GM18520 (cell line): ENCODE results near the gene DUSP2.
A peak's percentile ranks its signal among the peaks of the same experiment; 100 is the strongest.

Experiments
- ATAC-seq: cut with Tn5 transposase; IDR thresholded peaks from one replicate; pipeline ENCODE4 v1.9.1; 2021; ENCODE audit not compliant: unreplicated experiment

DUSP2 gene

DNA sequence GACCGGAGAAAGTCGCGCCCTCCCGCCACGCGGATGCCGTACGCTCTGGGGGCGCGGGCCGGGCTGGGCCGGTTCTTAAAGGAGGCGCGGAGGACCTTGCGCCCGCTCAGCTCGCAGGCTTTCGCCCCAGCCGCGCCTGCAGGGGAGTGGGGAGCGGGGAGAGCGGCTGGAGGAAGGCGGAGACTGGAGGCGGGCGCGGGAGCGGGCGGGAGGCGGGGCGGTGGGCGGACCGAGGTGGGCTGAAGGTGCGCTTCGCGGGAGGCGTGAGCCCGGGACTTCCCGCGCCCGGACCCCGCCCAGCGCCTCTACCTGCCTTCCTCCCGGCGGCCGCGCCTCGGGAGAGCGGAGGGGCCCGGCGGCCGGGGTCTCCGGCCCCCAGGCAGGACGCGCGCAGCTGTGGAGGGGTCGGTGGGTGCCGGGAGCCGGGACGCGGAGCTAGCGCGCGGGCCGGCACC is 28.8 kb downstream of the DUSP2 start, which contains the start of gene ADRA2B:
TSS of gene ADRA2B (minus strand) at position 148 of the 455 bp plus-strand sequence. CDS start 422 bp downstream, outside the sequence.
- ATAC-seq, result peak; percentile 28

DNA sequence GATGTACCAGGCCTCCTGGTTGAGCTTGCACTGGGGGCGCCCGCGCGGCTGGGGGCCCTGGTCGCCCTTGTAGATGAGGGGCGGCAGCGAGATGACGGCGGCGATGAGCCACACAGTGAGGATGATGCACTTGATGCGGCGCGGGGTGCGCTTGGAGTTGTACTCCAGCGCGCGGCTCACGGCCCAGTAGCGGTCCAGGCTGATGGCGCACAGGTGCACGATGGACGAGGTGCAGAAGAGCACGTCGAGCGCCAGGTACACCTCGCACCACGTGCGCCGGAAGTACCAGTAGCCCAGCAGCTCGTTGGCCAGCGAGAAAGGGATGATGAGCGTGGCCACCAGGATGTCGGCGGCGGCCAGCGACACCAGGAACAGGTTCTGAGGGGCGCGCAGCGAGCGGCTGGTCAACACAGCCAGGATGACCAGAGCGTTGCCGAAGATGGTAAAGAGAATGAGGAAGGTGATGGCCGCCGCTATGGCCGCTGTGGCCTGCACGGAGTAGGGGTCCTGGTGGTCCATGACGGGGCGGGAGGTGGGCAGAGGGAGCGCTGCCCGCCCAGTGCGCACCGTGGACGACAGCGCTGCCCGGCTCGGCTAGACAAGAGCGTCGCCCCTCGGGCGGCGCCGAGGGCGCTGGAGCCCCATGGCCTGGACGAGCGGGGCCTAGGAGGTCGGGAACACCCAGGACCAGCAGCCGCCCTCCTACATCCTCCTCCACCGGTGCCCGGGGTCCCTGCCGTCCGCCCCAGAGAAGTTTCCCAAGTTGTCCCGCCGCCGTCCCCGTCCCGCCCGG is 29.4 kb downstream of the DUSP2 start:
- ATAC-seq, result no peak

DNA sequence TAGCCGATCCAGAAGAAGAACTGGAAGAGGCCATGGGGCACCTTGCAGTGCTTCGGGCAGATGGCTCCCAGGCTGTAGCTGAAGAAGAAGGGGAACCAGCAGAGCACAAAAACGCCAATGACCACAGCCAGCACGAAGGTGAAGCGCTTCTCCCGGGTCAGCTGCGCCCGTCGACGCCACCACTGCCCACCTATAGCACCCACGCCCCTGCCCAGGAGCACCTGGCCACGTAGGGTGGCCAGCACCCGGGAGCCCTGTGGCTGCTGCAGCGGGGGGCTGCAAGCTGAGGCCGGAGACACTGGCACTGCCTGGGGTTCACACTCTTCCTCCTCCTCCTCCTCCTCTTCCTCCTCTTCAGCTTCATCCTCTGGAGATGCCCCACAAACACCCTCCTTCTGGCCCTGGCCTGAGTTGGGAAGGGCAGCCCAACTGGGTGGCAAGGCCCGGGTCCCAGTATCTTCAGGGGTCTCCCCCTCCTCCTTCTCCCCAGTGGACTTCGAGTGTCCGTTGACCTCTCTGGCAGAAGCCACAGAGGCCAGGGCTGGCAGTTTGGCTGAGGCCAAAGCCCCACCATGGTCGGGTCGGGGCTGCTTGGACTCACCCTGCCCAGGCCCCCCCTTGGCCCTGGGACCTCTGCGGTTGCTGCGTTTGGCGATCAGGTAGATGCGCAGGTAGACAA is 30.2 kb downstream of the DUSP2 start:
- no peak for ATAC-seq

DNA sequence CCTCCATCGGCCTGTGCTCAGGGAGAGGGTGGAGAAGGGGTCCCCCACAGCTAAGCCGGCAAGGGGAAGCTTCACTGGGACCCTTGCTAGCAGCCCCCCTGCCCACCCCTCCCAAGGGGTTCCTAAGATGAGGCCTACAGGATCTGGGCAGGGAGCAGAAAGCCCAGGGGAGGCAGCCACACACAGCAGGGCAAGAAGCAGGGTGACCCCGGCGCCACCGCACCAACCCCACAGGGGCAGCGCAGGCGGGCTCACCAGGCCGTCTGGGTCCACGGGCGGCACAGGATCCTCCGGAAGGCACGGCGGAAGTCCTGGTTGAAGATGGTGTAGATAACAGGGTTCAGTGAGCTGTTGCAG is 30.7 kb downstream of the DUSP2 start:
- ATAC-seq, result no peak

DNA sequence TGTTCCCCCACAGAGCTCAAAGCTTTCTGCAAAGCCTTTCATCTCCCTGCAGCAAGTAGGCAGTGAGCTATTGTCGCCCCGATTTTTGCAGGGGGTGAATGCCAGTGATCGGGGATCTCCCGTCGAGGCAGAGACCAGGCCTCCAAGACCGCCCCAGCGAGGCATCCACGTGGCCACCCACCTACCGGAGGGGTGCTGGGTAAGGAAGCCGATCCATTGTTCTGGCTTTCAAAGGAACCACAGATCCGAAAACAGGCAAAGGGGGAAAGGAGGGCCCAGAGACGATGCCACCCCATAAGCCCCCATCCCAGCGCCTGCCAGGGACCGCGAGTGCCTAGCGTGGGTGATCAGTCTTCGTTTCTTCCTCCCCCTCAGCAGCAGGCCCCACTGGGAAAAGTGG is 31.3 kb downstream of the DUSP2 start:
- no peak for ATAC-seq

DNA sequence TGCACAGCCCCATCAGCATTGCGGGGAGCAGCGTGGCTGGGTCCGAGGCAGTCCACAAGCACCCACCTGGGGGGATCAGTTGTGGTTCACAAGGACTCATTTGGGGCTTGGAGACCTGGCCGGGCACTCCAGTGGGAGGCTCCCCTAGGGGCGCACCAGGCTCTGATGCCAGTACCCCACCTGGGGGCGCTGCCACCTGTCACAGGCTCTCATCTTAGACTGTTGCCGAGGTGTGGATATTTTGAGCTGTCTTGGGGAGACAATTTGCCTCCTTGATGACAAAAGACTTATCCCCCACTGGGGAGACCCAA is 31.9 kb downstream of the DUSP2 start:
- no peak for ATAC-seq

DNA sequence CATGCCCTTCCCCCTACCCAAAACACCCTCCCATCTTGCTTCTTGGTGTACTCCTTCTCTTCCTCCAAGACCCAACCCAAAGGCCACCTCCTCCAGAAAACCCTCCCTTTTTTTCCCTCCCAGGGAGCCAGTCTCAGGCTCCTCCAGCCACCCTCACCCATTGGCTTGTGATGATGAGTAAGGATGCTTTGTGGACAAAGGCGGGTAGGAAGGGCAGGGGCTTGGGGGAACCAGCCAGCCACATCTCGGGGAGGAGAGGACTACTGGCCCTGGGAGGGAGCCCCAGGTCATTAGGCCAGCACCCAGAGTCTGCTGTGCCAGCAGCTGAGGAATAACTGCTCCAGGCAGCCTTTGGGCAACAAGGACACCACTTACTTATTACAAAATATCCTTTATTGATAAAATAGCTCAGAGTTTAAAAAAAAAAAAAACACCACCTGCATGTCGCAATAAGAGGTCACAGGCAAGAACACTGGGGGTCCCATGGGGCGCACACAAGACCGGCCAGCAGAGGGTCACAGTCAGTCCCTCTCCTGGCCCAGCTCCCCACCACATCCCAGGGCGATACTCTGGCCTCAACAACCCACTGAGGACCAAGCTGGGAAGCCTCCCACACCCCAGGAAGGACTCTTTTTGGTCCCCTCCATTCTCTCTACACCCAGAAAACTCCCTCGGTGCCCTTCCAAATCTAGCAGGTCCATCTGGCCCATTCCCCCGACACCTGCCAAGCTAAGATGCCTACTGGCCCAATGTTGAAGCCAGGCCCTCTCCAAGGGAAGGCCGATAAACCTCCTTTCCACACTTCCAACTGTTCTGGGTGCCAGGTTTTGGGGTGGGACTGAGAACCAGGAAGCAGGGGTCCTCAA is 32.5 kb downstream of the DUSP2 start:
- ATAC-seq, result no peak

DNA sequence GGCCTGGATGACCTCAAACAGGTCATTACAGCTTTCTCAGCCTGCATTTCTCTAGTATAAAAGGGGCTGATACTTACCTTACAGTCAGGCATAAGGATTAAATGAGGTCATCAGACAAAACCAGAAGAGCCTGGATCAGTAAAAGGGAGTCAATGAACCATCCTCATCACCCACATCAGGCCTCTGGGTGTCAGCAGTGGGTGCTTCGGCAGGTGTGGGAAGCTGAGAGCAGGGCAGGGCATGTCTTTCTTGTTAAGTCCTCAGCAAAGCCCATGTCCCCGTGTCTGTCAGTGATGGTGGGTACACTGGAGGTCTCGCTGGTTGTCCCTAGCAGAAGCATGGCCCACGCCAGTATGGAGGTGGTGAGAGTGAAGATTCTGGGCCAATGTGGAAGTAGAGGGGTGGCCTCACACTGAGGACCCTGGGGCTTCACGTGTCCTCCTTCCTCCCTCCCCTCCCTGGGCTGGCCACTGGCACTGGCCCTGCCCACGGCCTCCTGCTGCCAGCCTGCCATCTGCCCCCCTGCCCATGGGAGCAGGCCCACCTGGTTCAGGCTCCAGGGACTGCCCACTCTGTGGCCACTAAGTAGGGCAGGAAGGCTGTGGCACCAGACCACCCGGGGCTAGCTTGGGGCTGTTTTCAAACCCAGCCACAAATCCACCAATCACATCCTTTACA is 33.3 kb downstream of the DUSP2 start:
- no peak for ATAC-seq

DNA sequence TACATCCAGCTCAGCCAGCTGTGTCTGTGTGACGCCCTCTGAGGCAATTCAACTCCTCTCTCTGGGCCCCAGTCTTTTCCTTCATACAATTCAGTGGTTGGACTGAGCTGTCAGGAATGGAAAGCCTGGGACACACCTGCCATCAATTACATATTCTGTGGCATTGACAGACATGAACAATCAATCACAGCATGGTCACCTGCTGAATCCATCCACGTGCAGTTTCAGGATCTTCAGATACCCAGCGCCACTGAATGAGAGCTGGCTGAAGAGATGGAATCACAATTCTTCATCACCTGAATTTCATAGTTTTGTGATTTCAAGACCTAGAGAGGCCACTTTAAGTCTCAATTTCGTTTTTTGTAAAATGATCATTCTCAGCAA is 34.0 kb downstream of the DUSP2 start:
- no peak for ATAC-seq

DNA sequence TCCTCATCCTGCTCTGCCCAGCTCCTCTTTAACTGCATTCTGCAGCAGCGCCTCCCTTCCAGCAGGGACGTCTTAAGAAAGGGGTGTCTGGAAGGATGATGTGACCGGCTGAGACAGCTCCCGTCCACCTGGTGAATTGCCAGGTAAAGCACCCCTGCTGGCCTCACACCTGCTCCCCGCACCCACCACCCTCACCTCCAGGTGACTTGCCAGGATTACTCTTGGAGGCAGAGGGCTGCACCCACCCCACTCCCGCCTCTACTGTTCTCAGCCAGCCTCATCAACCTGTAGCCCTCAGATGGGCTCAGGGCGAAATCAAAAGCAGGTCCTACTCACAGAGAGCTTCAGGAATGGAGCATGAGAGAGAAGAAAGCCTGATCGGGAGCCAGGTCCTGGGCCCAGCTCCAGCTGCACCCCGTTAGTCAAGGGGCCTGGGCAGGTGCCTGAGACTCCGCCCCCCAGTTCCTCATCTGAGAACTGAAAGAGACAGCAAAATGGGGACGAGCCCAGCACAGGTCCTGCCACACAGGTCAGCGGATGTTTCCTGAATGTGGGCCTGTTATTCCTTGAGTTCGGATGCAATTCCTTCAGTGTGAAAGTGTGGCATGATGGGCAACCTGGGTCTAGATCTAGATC is 34.5 kb downstream of the DUSP2 start:
- ATAC-seq, result no peak

DNA sequence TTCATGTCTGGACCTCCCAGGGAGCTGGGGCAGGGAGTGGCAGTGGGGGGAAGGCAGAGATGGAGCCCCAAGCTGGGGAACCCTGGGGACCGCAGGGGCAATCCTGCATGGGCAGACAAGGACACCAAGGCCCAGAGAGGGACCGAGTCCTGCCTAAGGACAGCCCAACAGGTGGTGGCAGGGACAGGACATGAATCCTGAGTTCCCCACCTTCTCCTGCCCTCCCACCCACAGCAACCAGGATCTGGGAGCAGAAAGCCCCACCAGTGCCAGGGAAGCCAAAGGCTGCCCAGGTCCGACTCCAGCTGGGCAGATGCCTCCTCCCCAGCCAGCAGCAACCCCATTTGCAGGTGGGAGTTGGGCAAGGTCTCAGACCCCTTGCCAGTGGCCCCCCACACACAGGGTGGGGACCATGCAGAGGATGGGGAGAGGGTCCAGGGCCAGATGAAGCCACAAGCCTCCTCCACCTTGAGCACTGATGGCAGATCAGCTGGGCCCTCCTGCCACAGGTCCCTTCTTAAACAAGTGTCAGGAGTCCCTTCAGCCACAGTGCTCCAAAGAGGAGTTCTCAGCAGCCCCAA is 35.2 kb downstream of the DUSP2 start:
- no peak for ATAC-seq

DNA sequence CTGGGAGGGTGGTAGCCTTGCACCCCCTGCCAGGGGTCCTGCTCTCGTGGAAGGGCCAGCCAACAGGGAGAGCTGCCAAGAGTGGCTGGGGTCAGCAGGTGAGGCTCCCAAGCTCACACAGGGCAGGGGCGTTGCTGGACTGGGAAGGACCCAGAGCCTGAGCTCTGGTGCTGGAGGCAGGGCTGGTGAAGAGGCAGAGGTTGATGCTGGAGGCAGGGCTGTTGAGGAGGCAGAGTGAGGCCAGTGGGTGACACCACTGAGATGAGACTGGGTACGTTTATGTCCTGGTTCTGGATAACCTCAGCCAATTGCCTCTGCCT is 35.9 kb downstream of the DUSP2 start:
- ATAC-seq, result no peak

DNA sequence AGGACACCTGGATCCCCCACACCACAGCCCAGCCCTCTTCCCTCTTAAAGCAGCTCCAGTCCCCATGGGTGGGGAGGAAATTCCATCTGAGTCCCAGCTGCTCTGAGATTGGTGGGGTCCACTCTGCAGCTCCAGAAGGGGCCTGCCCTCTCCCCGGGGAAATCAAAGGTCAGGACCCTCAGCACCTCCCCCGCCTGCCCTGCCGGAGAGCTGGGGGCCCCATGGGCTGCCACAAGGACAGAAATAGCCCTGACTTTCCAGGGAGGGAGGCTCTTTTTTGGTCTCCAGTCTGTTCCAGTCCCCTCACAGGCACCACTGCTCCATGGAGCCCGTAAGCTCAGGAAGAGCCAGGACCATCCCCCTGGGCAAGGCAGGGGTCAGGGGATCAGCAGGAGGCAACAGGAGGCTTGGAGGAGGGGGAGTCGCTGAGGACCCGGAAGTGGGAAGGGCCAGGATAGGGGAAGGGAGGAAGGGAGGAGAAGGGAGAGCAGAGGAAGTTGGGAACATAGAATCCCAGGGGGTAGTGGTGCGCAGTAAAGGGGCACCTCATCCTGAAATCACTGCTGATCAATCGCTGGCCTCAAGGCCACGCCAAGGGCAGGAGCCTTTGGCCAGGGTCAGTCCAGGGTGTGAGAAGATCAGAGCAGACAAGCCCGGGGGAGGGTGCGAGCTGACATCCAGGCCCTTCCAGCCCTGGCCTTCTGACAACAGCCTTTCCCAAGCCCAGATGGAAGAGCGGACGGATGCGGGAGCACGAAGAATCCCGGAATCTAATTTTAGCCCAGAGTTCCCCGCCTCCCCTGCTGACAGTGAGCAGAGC is 36.5 kb downstream of the DUSP2 start:
- no peak for ATAC-seq

DNA sequence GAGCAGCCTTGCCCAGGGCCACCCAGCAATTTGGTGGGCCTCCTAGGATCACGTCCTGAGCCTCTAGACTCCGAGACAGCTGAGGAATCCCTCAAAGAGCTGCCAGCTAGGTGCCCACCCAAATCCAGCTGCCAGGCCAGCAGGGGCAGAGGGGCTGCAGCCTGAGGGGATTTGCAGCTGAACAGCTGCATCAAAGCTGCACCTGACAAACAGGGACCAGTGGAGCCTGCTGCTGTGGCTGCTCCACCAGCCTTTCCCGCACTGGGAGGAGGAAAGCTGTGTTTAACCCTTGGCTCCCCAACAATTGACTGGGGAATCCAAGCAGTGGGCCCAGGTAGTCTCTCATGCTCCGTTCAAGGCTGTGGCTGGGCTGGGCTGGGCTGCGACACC is 37.1 kb downstream of the DUSP2 start:
- no peak for ATAC-seq

DNA sequence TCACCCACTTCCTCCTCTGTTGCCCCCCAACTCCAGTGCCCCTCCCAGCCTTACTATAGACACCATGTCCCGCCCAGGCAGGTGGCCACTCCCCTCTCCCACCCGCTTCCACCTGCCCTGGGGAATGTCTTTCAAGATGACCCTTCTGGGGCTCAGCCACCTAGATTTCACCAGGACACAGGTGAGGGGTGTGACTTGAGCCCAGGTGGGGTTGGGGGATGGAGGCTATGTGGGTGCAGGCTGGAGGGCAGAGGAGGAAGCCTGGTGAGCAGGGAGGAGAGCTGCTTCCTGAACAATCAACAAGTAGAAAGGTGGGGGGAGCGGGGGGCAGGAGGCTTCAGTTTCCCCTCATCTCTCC is 37.6 kb downstream of the DUSP2 start:
- ATAC-seq, result no peak

DNA sequence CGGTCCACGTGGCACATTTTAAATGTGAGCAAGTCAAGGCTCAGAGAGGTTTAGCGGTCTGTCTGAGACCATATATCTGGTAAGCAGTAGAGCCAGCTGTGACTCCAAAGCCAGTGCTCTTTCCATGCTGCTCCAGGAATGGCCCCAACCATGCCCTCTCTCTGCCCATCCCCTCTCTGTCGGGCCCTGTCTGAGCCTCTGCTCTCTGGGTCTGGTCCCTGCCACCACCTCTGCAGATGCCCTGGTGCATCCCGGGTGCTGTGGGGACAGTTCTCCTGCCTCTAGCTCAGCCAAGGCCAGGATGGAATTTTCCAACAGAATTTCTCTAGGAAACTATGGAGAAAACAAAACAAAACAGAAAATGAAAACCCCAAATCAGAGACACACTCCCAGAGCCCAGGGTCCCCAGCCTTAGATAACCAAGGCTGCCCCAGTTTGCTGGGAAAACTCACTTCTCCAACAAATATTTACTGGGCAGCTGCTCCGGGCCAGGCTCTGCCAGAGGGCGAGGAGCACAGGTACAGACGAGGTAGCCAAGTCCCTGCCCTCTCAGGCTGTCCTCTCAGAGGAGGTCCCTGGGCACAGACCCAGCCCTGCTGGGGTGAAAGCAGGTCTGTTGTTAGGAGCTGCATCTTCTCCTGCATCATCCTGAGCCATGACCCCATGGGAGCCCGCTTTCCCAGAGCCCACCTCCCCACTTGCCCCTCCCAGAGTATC is 38.1 kb downstream of the DUSP2 start:
- no peak for ATAC-seq

DNA sequence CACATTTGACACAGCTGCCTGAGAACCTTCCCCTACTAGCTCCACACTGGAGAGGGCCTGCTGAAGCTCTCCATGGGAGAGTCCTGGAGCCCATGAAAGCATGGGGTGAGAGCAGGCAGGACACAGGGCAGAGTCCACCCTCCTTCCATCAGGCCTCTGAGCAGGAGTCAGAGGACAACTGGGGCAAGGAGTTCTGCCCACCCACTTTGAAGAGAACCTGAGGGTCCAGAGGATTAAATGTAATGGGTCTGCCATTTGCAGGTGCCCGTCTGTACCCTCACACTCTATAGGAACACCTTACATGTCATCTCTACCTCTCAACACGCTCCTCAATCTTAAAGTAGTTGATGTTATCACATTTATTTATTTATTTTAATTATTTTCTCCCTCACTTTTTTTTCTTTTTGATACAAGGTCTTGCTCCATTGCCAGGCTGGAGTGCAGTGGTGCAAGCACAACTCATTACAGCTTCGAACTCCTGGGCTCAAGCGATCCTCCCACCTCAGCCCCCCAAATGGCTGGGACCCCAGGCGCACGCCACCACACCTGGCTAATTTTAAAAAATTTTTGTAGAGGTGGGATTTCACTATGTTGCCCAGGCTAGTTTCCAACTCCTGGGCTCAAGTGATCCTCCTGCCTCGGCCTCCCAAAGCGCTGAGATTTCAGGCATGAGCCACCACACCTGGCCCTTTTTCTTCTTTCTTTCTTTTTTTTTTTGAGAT is 39.1 kb downstream of the DUSP2 start:
- ATAC-seq, result no peak

DNA sequence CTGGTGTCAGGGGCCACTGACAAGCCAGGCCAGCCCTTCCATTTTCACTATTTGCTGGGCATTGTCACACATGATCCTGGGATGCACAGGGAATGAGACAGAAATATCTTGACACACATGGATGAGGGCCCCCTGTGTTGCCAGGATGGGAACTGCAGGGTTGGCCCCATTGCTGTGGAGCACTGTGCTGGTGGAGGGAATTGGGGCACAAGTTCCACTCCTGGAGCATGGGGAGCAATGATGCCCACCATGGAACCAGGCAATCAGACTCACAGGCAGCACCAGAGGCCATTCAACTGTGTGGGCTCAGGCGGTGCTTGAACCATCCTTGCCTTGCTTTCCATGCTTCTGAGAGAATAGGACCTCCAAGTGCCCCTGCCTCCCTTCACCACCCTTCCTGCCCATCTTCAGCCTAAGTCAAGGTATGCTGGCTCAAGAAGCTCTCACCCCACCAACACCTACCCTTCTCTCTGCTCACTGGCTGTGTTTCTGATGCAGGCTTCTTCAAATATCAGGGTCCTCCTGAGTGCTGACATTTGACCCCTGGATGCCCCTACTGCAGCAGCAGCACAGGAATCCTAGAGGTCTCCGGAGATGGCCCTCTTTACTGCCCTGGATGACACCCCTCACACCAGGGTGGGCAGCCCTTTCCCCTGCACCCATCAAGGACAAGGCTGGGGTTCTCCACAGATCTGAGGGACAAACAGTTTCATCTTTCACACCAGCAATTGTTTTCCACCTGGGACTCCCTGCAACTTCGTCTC is 39.9 kb downstream of the DUSP2 start:
- no peak for ATAC-seq
